Measurements from ENCODE around the gene MSI2. TPM values are rescaled to one million over a fixed set of nuclear protein-coding genes. Genes with fewer than 3 reads are reported as not detected.

MSI2 gene
- total and polyA plus RNA-seq, 9 of the 15 experiments (the other 6 are each of a cell fraction or from before 2014, with no cell fraction given): 4.6 to 61.8 (median 42.4) TPM

DNA sequence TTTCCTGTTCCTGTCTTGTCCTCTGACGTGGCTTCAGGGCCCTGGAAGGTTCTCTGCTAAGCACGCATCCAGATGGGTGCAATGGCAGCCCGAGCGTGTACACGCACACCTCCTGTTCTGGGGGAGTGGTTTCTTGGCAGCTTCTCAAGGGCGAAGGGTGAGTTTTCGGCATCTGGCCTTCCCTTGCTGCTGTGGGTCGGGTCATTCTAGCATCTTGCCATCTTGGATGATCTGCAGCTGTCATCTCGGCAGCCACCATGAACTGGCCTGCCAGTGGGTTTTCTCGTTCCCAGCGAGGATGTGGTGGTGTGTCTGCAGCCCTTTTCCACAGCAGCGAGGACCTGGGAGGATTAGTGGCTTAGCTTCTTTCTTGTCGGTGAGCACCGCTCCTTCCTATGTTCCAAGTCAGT, 10.6 kb downstream of the MSI2 start (continued):
- TF ChIP-seq, protein P1, sequence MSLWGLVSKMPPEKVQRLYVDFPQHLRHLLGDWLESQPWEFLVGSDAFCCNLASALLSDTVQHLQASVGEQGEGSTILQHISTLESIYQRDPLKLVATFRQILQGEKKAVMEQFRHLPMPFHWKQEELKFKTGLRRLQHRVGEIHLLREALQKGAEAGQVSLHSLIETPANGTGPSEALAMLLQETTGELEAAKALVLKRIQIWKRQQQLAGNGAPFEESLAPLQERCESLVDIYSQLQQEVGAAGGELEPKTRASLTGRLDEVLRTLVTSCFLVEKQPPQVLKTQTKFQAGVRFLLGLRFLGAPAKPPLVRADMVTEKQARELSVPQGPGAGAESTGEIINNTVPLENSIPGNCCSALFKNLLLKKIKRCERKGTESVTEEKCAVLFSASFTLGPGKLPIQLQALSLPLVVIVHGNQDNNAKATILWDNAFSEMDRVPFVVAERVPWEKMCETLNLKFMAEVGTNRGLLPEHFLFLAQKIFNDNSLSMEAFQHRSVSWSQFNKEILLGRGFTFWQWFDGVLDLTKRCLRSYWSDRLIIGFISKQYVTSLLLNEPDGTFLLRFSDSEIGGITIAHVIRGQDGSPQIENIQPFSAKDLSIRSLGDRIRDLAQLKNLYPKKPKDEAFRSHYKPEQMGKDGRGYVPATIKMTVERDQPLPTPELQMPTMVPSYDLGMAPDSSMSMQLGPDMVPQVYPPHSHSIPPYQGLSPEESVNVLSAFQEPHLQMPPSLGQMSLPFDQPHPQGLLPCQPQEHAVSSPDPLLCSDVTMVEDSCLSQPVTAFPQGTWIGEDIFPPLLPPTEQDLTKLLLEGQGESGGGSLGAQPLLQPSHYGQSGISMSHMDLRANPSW (CRISPR knock-in tag; IDR thresholded peaks at IDR 0.05): no peak
- TF ChIP-seq ADNP (tag; IDR thresholded peaks at IDR 0.05) (no peak), PCBP1 (IDR thresholded peaks at IDR 0.05; ENCODE audit: low read depth, low read length, poor library complexity, severe bottlenecking) (no peak), MEIS2 (IDR thresholded peaks at IDR 0.05; ENCODE audit: partially characterized antibody) (no peak), ASH1L (IDR thresholded peaks at IDR 0.05; ENCODE audit: borderline replicate concordance, low read depth, partially characterized antibody) (no peak), ZNF551 (CRISPR knock-in tag; IDR thresholded peaks at IDR 0.05) (no peak)
- TF ChIP-seq, protein P2, sequence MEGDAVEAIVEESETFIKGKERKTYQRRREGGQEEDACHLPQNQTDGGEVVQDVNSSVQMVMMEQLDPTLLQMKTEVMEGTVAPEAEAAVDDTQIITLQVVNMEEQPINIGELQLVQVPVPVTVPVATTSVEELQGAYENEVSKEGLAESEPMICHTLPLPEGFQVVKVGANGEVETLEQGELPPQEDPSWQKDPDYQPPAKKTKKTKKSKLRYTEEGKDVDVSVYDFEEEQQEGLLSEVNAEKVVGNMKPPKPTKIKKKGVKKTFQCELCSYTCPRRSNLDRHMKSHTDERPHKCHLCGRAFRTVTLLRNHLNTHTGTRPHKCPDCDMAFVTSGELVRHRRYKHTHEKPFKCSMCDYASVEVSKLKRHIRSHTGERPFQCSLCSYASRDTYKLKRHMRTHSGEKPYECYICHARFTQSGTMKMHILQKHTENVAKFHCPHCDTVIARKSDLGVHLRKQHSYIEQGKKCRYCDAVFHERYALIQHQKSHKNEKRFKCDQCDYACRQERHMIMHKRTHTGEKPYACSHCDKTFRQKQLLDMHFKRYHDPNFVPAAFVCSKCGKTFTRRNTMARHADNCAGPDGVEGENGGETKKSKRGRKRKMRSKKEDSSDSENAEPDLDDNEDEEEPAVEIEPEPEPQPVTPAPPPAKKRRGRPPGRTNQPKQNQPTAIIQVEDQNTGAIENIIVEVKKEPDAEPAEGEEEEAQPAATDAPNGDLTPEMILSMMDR (IDR thresholded peaks at IDR 0.05 in 2 of 3, conservative IDR thresholded peaks at IDR 0.05 in 1 of 3; ENCODE audit: insufficient read depth in 2 of 3, low read depth in 1 of 3, low read length in 3 of 3): no peak

Data from K562 (cell line).